Retinal pigment epithelial cell (primary cell): Measurements from ENCODE around the gene PLA2G12A.

Source experiments
- DNase-seq: peaks from one replicate; pipeline ENCODE4 v3.0.0-alpha.2; 2010; ENCODE audit warnings: low read depth
- H3K4me3 ChIP-seq: 2 replicates; pipeline ENCODE4 v1.5.1; 2011; ENCODE audit warnings: mild to moderate bottlenecking, low read length, control low read depth, moderate library complexity
- TF ChIP-seq, protein P1 (sequence below): conservative IDR thresholded peaks from 2 replicates; pipeline ENCODE4 v1.5.1; 2011; ENCODE audit warnings: low read depth, low read length, control low read depth, inconsistent platforms

PLA2G12A gene

GRCh38 chr4:109708990-109709389 lies 20.9 kb downstream of the PLA2G12A start:
- TF ChIP-seq, protein P1, sequence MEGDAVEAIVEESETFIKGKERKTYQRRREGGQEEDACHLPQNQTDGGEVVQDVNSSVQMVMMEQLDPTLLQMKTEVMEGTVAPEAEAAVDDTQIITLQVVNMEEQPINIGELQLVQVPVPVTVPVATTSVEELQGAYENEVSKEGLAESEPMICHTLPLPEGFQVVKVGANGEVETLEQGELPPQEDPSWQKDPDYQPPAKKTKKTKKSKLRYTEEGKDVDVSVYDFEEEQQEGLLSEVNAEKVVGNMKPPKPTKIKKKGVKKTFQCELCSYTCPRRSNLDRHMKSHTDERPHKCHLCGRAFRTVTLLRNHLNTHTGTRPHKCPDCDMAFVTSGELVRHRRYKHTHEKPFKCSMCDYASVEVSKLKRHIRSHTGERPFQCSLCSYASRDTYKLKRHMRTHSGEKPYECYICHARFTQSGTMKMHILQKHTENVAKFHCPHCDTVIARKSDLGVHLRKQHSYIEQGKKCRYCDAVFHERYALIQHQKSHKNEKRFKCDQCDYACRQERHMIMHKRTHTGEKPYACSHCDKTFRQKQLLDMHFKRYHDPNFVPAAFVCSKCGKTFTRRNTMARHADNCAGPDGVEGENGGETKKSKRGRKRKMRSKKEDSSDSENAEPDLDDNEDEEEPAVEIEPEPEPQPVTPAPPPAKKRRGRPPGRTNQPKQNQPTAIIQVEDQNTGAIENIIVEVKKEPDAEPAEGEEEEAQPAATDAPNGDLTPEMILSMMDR, result no peak
- no peak overlapping the region for H3K4me3 ChIP-seq
- no peak for DNase-seq

DNA sequence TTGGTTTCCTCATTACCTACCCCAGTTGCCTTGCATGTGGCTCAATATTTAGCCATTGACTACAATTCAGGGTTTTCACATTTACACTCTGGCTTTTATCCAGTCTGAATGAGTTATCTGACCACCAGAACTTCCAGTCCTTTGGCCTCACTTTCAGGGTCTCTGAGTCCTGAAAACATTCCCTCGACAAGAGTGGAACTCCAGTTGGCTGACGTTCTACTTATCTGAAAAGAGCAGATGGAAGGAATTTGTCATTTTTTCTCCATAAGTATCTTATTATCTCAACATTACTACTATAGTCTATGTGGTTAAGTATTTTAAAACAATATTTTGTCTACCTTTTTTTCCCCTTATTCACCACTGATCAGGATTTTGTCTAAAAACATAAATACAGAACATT lies 21.4 kb downstream of the PLA2G12A start:
- TF ChIP-seq, protein P1, result no peak
- H3K4me3 ChIP-seq, result no peak overlapping the region
- no peak for DNase-seq

DNA sequence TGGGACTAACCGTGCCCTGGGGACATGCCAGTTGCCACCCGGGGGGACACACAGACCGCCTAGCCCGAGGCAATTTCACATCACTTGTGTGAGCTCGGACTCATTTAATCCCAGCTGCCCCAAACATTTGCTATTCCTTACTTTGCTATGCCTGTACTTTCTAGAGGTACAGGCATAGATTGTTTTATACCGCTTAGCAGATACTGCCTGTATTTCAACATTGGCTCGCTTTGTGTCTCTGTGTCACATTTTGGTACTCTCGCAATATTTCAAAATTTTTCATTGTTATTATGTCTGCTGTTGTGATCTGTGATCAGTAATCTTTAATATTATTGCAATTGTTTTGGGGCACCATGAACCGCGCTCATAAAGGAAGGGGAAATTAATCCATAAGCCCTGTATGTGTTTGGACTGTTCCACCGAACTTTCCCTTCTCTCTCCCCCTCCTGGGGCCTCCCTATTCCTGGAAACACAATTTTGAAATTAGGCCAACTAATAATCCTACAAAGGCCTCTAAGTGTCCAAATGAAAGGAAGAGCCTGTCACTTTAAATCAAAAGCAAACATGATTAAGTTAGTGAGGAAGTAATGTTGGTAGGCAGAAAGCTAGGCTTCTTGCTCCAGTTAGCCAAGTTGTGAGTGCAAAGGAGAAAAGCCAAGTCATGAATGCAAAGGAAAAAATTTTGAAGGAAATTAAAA lies 26.1 kb downstream of the PLA2G12A start:
- peak; percentile 17 for DNase-seq
- H3K4me3 ChIP-seq, result peak overlapping the region; percentile 76
- TF ChIP-seq, protein P1, result no peak

DNA sequence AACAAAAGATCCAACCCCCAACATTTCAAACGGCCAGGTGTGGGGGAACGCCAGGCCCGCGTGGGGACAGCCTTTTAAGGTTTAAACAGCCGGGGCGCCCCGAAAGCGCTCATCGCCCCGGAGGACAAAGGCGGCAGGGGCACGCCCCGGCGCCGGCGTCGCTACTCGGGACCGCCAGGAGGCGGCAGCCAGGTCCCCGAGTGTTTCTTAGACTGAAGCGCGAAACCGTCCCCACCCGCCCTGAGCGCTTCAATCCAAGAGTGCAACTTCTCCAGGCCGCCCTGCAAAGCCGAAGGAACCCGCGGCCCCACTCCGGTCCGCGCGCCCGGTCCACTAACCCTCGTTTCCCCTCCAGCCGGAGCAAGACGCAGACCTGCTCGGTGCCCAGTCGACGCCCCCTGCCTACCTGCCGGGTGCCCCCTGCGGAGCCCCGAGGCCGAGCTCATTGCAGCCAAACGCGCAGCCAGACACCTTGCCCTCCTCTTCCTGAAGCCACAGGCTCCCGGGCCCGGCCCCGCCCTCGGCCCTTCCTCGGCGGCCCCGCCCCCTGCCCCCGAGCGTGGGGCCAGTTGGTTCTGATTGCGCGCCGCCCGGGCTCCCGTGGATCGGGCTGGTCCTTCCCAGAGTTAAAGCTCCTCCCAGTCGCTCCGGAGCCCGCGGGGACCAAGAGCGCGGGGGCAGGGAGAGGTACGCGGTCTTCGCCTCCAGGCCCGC lies 26.8 kb downstream of the PLA2G12A start, which contains the start of gene CASP6:
Gene CASP6 (minus strand): TSS at position 496 of the 714 bp plus-strand sequence. CDS start 50 bp downstream, at position 446.
- DNase-seq, result peak; percentile 16
- TF ChIP-seq, protein P1, result peak; percentile 71
- peak within 1 kb of the TSS; percentile 76 for H3K4me3 ChIP-seq

DNA sequence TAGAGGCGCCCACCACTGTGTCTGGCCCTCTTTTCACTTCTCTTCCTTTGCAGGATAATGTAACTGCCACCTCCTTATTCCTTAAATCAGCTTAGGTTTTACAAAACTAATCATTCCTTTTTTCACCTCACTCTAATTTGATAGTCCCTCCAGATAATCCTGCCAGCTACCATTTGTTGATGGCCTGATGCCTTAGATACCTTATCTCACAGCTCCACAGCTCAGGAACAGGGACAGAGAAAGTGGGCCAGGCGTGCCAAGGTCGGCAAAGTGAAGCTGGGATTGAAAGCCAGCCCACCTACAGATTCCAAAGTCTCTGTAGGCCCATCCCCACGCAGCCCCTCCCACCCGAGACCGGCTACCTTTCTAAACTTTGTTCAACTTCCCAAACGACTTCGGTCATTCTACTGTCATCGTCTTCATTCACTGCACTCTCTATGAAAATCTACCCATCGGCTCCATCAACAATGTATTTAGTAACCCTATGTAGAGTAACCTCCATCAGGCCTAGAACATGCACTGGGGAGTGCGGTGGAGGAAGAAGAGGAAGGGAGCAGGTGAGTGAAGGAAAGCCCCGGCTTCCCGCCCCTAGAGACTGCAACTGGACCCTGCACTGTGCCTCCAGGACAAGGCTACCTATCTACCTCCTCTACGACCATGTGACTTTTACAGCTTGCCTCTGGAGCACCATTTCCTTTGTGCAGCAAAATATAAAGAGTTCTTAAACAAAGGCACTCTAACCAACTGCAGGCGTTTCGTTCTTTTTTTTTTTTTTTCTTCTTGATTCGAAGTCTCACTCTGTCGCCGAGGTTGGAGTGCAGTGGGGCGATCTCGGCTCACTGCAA lies 28.1 kb downstream of the PLA2G12A start:
- TF ChIP-seq, protein P1, result no peak
- no peak for DNase-seq

DNA sequence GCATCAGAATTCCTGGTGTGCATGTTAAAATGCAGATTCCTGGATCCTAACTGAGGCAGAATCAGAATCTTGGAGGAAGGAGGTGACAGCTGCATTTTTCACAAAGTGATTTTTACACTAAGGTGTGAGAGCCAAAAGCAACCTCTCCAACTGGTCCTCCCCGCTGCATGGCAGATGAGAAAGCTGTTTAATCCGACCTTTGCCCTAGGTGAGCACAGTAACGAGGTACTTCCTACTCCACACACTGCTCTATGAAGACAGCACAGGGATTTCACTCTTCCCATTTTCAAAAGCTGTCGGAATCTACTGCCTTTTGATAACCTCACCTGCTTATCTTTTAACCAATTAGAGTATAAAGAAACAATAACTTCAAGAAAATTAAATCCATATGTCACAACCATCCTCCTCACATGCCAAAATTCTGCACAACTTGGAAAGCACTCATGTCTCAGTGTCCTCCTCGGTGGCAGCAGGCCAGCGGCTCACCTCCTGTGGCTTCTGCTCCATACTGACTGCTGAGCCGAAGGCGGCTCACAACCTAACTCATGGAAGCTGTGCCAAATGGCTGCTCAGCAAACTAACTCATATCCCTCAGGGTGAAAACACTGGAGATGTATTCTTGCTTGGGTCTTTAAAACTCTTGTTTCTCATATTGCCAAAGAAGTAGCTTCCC lies 30.2 kb downstream of the PLA2G12A start:
- no peak for DNase-seq
- H3K4me3 ChIP-seq, result no peak overlapping the region
- TF ChIP-seq, protein P1, result no peak

More for the DNA sequence above, 28.1 kb downstream of the PLA2G12A start:
- peak overlapping the region; percentile 76 for H3K4me3 ChIP-seq
